ENCODE results near the gene SKOR1. TPM values are rescaled to one million over a fixed set of nuclear protein-coding genes. Genes with fewer than 3 reads are reported as not detected.

Gene SKOR1
- total RNA-seq, 2 experiments from 2014 or later, result 1.0 to 1.5 TPM

DNA sequence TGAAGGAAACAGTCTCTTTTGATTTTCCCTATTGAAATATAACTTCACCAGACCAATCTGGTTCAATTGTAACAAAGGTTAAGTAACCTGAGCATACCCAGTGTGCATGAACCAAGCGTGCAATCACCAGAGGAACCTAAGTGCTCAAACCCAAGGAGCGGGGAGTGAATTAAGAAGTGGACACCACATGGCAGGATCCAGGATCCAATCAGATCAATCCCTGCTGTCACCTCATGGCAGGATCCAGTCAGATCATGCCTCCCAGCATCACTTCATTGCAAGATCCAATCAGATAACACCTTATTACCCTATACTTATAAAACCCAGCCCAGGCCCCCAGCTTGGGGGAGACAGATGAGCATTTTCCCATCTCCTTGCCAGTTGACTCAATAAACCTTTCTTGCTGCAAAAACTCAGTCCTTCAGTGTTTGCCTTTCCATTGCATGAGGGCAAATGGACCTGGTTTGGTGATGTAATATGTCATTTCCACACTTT lies 53.5 kb downstream of the SKOR1 start:
- H3K36me3 ChIP-seq (ENCODE audit: insufficient read depth, low read length), result no peaks in the 10 kb centered on the region
- BruUV-seq (replicated peaks), result no TSS peak
- H3K4me3 ChIP-seq (ENCODE audit: low read depth, low read length, poor library complexity, severe bottlenecking), result no peak overlapping the region
- H4K20me1 ChIP-seq (ENCODE audit: insufficient read depth, low read length), result no peaks in the 10 kb centered on the region
- H3K9me3 ChIP-seq (ENCODE audit: low read length), result no peaks in the 10 kb centered on the region
- H2AFZ ChIP-seq (ENCODE audit: low read length), result no peak overlapping the region
- no peak for TF ChIP-seq EZH2phosphoT487 (IDR thresholded peaks at IDR 0.05; ENCODE audit: borderline replicate concordance, low read depth, low read length)
- no peak for TF ChIP-seq CTCF (conservative IDR thresholded peaks at IDR 0.05; ENCODE audit: low read length)
- DNase-seq (ENCODE audit: low spot score), result no peak
- intact Hi-C loops (cut with micrococcal nuclease; ENCODE audit: unreplicated experiment), result no loop called here
- no peaks in the 10 kb centered on the region for H3K79me2 ChIP-seq (ENCODE audit: insufficient read depth, low read depth, low read length)
- ChIA-PET POLR2A (no interaction called here), CTCF (ENCODE audit: unreplicated experiment) (no interaction called here)
- no peak overlapping the region for H3K27ac ChIP-seq (ENCODE audit: low read depth, low read length, poor library complexity, severe bottlenecking)
- H3K4me2 ChIP-seq (ENCODE audit: low read length), result no peak overlapping the region
- H3K4me1 ChIP-seq (ENCODE audit: insufficient read depth, low read length, poor library complexity, severe bottlenecking), result peaks cover 20% of the 10 kb centered on the region
- H3K9me2 ChIP-seq (ENCODE audit: insufficient read depth, low read length), result no peaks in the 10 kb centered on the region

GRCh38 chr15:67879440-67880129 lies 54.3 kb downstream of the SKOR1 start:
- Histone ChIP-seq H4K20me1 (ENCODE audit: insufficient read depth, low read length) (no peaks in the 10 kb centered on the region), H3K4me2 (ENCODE audit: low read length) (no peak overlapping the region), H2AFZ (ENCODE audit: low read length) (no peak overlapping the region), H3K27ac (ENCODE audit: low read depth, low read length, poor library complexity, severe bottlenecking) (no peak overlapping the region), H3K9me3 (ENCODE audit: low read length) (no peaks in the 10 kb centered on the region), H3K4me3 (ENCODE audit: low read depth, low read length, poor library complexity, severe bottlenecking) (no peak overlapping the region), H3K4me1 (ENCODE audit: insufficient read depth, low read length, poor library complexity, severe bottlenecking) (peaks cover 26% of the 10 kb centered on the region), H3K9me2 (ENCODE audit: insufficient read depth, low read length) (no peaks in the 10 kb centered on the region), H3K36me3 (ENCODE audit: insufficient read depth, low read length) (no peaks in the 10 kb centered on the region), H3K79me2 (ENCODE audit: insufficient read depth, low read depth, low read length) (no peaks in the 10 kb centered on the region)
- BruUV-seq (replicated peaks), result no TSS peak
- DNase-seq (ENCODE audit: low spot score), result no peak
- ChIA-PET POLR2A (interaction anchor here (0.8 kb wide), 1 partner anchor 108 kb away, joined by 3 read pairs; no protein-coding TSS in a partner anchor), CTCF (ENCODE audit: unreplicated experiment) (no interaction called here)
- TF ChIP-seq EZH2phosphoT487 (IDR thresholded peaks at IDR 0.05; ENCODE audit: borderline replicate concordance, low read depth, low read length) (no peak), CTCF (conservative IDR thresholded peaks at IDR 0.05; ENCODE audit: low read length) (no peak)
- intact Hi-C loops (cut with micrococcal nuclease; ENCODE audit: unreplicated experiment), result no loop called here

- DNase-seq (ENCODE audit: low spot score), result peak; percentile 13
- Histone ChIP-seq H3K4me3 (ENCODE audit: low read depth, low read length, poor library complexity, severe bottlenecking) (no peak overlapping the region), H3K9me2 (ENCODE audit: insufficient read depth, low read length) (no peaks in the 10 kb centered on the region), H3K9me3 (ENCODE audit: low read length) (no peaks in the 10 kb centered on the region; the same call in 1 of the 2 replicates), H2AFZ (ENCODE audit: low read length) (0 out of 2 replicates have a peak overlapping the region, but pooled peaks have one; percentile 9), H3K27ac (ENCODE audit: low read depth, low read length, poor library complexity, severe bottlenecking) (no peak overlapping the region), H3K79me2 (ENCODE audit: insufficient read depth, low read depth, low read length) (no peaks in the 10 kb centered on the region), H4K20me1 (ENCODE audit: insufficient read depth, low read length) (no peaks in the 10 kb centered on the region), H3K4me2 (ENCODE audit: low read length) (no peak overlapping the region), H3K4me1 (ENCODE audit: insufficient read depth, low read length, poor library complexity, severe bottlenecking) (peaks cover 30% of the 10 kb centered on the region), H3K36me3 (ENCODE audit: insufficient read depth, low read length) (no peaks in the 10 kb centered on the region)
- ChIA-PET POLR2A (interaction anchor here (0.8 kb wide), 1 partner anchor 106 kb away, joined by 3 read pairs; no protein-coding TSS in a partner anchor), CTCF (ENCODE audit: unreplicated experiment) (no interaction called here)
- intact Hi-C loops (cut with micrococcal nuclease; ENCODE audit: unreplicated experiment), result no loop called here
- TF ChIP-seq EZH2phosphoT487 (IDR thresholded peaks at IDR 0.05; ENCODE audit: borderline replicate concordance, low read depth, low read length) (no peak), CTCF (conservative IDR thresholded peaks at IDR 0.05; ENCODE audit: low read length) (no peak)
- no TSS peak for BruUV-seq (replicated peaks)
Observed at GRCh38 chr15:67880651-67881182, 55.4 kb downstream of the SKOR1 start.

All from OCI-LY7 (cell line).